Mucosa of stomach (tissue), 1 donor: ENCODE data around the gene MEIS3.

Experiments used
- H3K27me3 ChIP-seq: one replicate; pipeline ENCODE4 v1.7.0; 2013; ENCODE audit warnings: mild to moderate bottlenecking, low read length; ENCODE audit not compliant: control insufficient read depth, insufficient read depth
- H3K36me3 ChIP-seq: one replicate; pipeline ENCODE4 v1.7.0; 2013; ENCODE audit warnings: low read length; ENCODE audit not compliant: control insufficient read depth, insufficient read depth
- H3K4me1 ChIP-seq: one replicate; pipeline ENCODE4 v1.7.0; 2013; ENCODE audit warnings: mild to moderate bottlenecking, low read length; ENCODE audit not compliant: control insufficient read depth, insufficient read depth
- H3K4me3 ChIP-seq: one replicate; pipeline ENCODE4 v1.7.0; 2013; ENCODE audit warnings: low read length
- H3K9ac ChIP-seq: one replicate; pipeline ENCODE4 v1.7.0; 2013; ENCODE audit warnings: mild to moderate bottlenecking, low read length, moderate library complexity
- H3K9me3 ChIP-seq: one replicate; pipeline ENCODE4 v1.7.0; 2013; ENCODE audit warnings: mild to moderate bottlenecking, low read length, moderate library complexity; ENCODE audit not compliant: control insufficient read depth
- donor health status: Pancreatic carcinoma.

MEIS3 gene

GRCh38 chr19:47357788-47358680, 61.3 kb downstream of the MEIS3 start:
- peaks cover 5% of the 10 kb centered on the region for H3K4me1 ChIP-seq
- no peak overlapping the region for H3K9ac ChIP-seq
- no peak overlapping the region for H3K4me3 ChIP-seq
- H3K27me3 ChIP-seq: no peaks in the 10 kb centered on the region
- H3K36me3 ChIP-seq: peaks cover 23% of the 10 kb centered on the region
- H3K9me3 ChIP-seq: no peaks in the 10 kb centered on the region

- Histone ChIP-seq H3K36me3 (peaks cover 23% of the 10 kb centered on the region), H3K27me3 (no peaks in the 10 kb centered on the region), H3K4me1 (peaks cover 5% of the 10 kb centered on the region)
These were observed 62.4 kb downstream of the MEIS3 start for GRCh38 chr19:47356900-47357299.

GRCh38 chr19:47353307-47353712, 66.0 kb downstream of the MEIS3 start:
- H3K4me3 ChIP-seq: no peak overlapping the region

More at GRCh38 chr19:47356900-47357299, 62.4 kb downstream of the MEIS3 start:
- Histone ChIP-seq H3K9ac (no peak overlapping the region), H3K4me3 (no peak overlapping the region), H3K9me3 (no peaks in the 10 kb centered on the region)

More at GRCh38 chr19:47353307-47353712, 66.0 kb downstream of the MEIS3 start:
- no peaks in the 10 kb centered on the region for H3K9me3 ChIP-seq
- peaks cover 13% of the 10 kb centered on the region for H3K36me3 ChIP-seq
- peaks cover 5% of the 10 kb centered on the region for H3K4me1 ChIP-seq
- H3K9ac ChIP-seq: no peak overlapping the region
- H3K27me3 ChIP-seq: no peaks in the 10 kb centered on the region
